Measurements from ENCODE around the gene FBXL7.

- TF ChIP-seq CTCF (conservative IDR thresholded peaks at IDR 0.05 in 1 of 2, IDR thresholded peaks at IDR 0.05 in 1 of 2; ENCODE audit: low read depth in 1 of 2, low read length in 2 of 2) (no peak), EZH2 (IDR thresholded peaks at IDR 0.05; ENCODE audit: low read length, missing control alignments) (no peak)
Measured at GRCh38 chr5:15734058-15734457, 234.1 kb downstream of the FBXL7 start.

Measured in fibroblast of lung (primary cell).